ENCODE data around the gene UXS1.

Gene UXS1

DNA sequence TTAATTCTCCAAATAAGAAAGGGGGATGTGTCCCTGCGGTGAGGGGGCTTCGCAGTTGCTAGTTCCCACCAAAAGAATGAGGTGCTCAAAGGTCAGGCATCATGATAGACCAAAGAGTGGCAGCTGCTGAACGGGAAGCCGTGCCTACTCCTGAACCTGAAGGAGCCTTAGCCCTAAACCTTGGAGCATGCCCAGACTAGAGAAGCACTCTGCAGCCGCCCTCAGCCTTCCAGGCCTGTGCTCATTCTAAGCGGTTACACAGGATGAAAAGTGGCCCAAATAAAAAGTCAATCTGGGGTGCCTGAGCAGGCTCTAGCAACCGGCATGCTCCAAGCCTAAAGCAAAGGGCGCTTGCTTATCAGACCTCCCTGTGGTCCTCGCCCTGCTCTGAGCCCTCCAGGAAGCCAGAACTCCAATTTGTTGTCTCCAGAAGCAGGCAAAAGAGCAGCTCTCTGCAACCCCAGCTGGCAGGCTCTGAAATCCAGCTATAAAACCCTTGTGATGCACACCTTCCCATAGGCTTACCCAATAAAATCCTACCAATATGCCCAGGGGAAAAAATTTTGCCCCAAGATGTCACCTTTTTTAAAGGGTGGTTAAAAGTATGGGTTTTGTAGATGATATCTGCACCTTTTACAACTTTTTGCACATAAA lies 17.5 kb downstream of the UXS1 start:
- Mint-ChIP-seq H3K27ac (no peak overlapping the region), H3K36me3 (peaks cover 10% of the 10 kb centered on the region), H3K9me3 (no peaks in the 10 kb centered on the region), H3K4me1 (peaks cover 85% of the 10 kb centered on the region), H3K27me3 (no peaks in the 10 kb centered on the region), H3K4me3 (no peak overlapping the region)

- Mint-ChIP-seq H3K27ac (peak overlapping the region; percentile 35), H3K4me1 (peaks cover 84% of the 10 kb centered on the region), H3K27me3 (no peaks in the 10 kb centered on the region), H3K4me3 (no peak overlapping the region), H3K36me3 (peaks cover 10% of the 10 kb centered on the region), H3K9me3 (no peaks in the 10 kb centered on the region)
Observed at GRCh38 chr2:106175086-106175850, 18.8 kb downstream of the UXS1 start.

GRCh38 chr2:106174056-106174455 lies 20.0 kb downstream of the UXS1 start:
- H3K36me3 Mint-ChIP-seq, result peaks cover 7% of the 10 kb centered on the region
- no peaks in the 10 kb centered on the region for H3K27me3 Mint-ChIP-seq
- H3K9me3 Mint-ChIP-seq, result no peaks in the 10 kb centered on the region
- peaks cover 84% of the 10 kb centered on the region for H3K4me1 Mint-ChIP-seq
- H3K4me3 Mint-ChIP-seq, result no peak overlapping the region
- no peak overlapping the region for H3K27ac Mint-ChIP-seq

DNA sequence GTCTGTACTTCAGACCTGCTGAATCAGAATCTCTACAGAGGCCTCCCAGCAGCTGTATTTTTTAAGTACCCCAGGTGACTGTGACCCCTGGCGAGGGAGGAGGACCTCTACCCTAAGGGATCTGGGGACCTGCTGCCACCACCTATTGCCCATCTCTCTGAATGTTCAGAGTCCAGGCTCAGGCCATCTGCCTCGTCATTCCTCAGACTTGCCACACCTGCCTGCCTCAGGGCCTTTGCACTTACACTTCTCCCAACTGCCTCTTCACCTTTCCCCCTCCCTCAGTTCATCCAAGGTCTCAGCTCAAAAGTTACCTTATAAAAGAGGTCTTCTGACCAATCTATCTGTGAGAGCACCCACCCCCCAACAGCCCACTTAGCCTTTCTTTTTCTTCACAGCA lies 21.5 kb downstream of the UXS1 start:
- Mint-ChIP-seq H3K4me3 (no peak overlapping the region), H3K9me3 (no peaks in the 10 kb centered on the region), H3K27me3 (no peaks in the 10 kb centered on the region), H3K36me3 (peaks cover 3% of the 10 kb centered on the region), H3K4me1 (peaks cover 87% of the 10 kb centered on the region), H3K27ac (no peak overlapping the region)

DNA sequence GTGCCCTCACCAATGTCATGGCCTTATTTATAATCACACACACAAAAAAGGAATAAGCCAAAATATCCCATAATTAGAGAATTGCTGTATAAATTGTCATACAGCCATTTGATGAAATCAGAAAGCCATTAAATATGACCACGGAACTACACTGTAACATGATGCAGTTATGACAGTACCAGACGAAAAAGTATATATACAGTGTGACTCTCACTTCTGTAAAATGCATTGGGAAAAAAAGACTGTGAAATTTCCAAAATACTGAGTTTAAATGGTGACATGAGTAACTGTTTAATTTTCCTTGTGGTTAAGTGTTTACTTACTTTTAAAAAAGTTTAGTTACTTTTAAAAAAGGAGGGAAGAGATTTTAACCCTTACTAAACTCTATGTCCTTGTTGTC lies 25.4 kb downstream of the UXS1 start:
- H3K4me3 Mint-ChIP-seq, result no peak overlapping the region
- peak overlapping the region; percentile 85 for H3K27ac Mint-ChIP-seq
- H3K4me1 Mint-ChIP-seq, result peaks cover 93% of the 10 kb centered on the region
- H3K27me3 Mint-ChIP-seq, result no peaks in the 10 kb centered on the region
- H3K9me3 Mint-ChIP-seq, result no peaks in the 10 kb centered on the region
- H3K36me3 Mint-ChIP-seq, result peaks cover 6% of the 10 kb centered on the region

DNA sequence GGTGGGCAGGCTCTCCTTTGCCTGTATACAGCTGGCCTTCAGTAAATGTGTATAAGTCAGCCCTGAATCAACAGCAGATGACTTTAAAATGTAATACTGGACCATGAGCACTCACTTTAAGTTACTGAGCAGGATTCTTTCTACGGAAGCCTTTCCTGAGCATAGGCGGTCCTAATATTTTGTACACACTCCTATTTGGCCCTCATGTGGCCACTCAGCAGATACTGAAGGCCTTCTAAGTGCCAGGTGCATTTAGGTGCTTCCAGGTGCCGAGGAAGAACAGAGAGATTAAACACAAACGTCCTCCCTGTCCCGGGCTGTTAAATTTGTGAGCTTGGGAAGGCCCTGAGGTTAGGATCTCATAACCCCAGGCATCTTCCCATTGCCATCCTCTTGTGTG lies 27.0 kb downstream of the UXS1 start:
- peaks cover 96% of the 10 kb centered on the region for H3K4me1 Mint-ChIP-seq
- H3K36me3 Mint-ChIP-seq, result peaks cover 7% of the 10 kb centered on the region
- no peaks in the 10 kb centered on the region for H3K27me3 Mint-ChIP-seq
- H3K27ac Mint-ChIP-seq, result peak overlapping the region; percentile 85
- H3K9me3 Mint-ChIP-seq, result no peaks in the 10 kb centered on the region
- no peak overlapping the region for H3K4me3 Mint-ChIP-seq

DNA sequence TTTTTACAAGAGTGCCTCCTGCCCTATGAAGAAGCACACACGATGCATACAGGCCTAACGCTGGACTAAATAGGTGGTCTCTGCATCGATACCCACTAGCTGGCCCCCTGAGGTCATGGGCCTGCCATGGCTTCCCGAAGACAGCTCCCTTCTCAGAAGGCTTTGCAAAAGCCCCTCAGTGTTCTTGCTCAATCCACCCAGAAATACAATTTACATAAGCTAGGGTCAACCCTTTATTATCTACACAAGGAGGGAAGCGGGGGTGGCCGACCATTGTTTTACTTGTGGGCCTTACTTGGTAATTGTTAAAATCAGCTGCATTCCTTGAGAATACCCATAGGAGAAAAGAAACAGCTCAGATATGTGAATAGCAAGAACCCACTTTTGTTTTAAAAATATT lies 28.5 kb downstream of the UXS1 start:
- Mint-ChIP-seq H3K4me3 (no peak overlapping the region), H3K4me1 (peaks cover 99% of the 10 kb centered on the region), H3K27ac (peak overlapping the region; percentile 60), H3K36me3 (peaks cover 10% of the 10 kb centered on the region), H3K27me3 (no peaks in the 10 kb centered on the region), H3K9me3 (no peaks in the 10 kb centered on the region)

- H3K27me3 Mint-ChIP-seq, result no peaks in the 10 kb centered on the region
- H3K4me3 Mint-ChIP-seq, result peak overlapping the region; percentile 19
- H3K9me3 Mint-ChIP-seq, result no peaks in the 10 kb centered on the region
- H3K27ac Mint-ChIP-seq, result peak overlapping the region; percentile 60
- H3K4me1 Mint-ChIP-seq, result peaks cover 99% of the 10 kb centered on the region
- H3K36me3 Mint-ChIP-seq, result peaks cover 10% of the 10 kb centered on the region
Observed at GRCh38 chr2:106165029-106165428, 29.1 kb downstream of the UXS1 start.

GRCh38 chr2:106163948-106164545 lies 30.1 kb downstream of the UXS1 start:
- H3K27me3 Mint-ChIP-seq, result no peaks in the 10 kb centered on the region
- H3K4me3 Mint-ChIP-seq, result peak overlapping the region; percentile 19

DNA sequence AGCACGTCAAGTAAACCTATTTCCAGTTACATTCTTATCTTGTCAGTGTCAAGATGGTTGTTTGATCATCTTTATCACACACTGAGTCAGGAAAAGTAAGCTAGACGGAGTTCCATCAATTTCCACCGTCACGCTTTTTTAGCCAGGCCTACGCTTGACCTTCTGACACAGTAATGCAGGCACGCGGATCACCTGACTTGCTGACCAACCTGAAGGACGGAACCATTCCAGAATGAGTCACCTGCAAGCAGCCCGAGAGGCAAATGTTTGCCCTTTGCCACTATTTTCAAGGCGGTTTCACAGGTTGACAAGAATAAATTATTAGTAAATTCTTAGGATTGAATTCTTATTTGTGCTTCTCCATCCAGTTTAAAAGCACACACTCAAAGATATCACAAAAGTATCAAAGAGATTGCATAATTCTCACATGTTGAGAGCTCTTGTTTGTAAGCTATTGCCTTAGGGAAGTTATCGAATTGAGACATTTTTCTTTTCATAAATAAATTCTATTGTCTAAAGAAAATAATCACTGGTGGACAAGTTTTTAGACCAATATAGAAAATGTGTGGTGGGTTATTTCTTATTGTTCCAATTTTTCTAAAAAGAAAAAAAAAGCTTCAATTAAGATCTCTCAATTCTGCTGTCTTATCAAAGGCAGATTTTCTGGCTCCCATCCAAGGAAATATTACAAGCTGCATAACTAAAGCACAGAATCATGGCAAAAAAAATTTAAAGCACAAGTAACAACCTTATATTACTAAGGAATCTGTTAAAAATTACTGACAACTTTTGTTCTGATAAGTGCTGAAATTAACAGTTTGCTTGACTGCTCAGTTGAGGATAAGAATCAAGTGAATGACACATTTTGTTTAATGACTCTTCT lies 31.9 kb downstream of the UXS1 start:
- Mint-ChIP-seq H3K27me3 (no peaks in the 10 kb centered on the region), H3K27ac (peak overlapping the region; percentile 97), H3K36me3 (peaks cover 16% of the 10 kb centered on the region), H3K4me1 (peaks cover 98% of the 10 kb centered on the region), H3K4me3 (peak overlapping the region; percentile 90), H3K9me3 (no peaks in the 10 kb centered on the region)

More at GRCh38 chr2:106163948-106164545, 30.1 kb downstream of the UXS1 start:
- peaks cover 98% of the 10 kb centered on the region for H3K4me1 Mint-ChIP-seq
- peaks cover 10% of the 10 kb centered on the region for H3K36me3 Mint-ChIP-seq
- H3K27ac Mint-ChIP-seq, result peak overlapping the region; percentile 60
- no peaks in the 10 kb centered on the region for H3K9me3 Mint-ChIP-seq

- Mint-ChIP-seq H3K27ac (peak overlapping the region; percentile 97), H3K27me3 (no peaks in the 10 kb centered on the region), H3K9me3 (no peaks in the 10 kb centered on the region), H3K4me3 (peak overlapping the region; percentile 90), H3K36me3 (peaks cover 16% of the 10 kb centered on the region), H3K4me1 (peaks cover 98% of the 10 kb centered on the region)
Observed at GRCh38 chr2:106161341-106161740, 32.8 kb downstream of the UXS1 start.

DNA sequence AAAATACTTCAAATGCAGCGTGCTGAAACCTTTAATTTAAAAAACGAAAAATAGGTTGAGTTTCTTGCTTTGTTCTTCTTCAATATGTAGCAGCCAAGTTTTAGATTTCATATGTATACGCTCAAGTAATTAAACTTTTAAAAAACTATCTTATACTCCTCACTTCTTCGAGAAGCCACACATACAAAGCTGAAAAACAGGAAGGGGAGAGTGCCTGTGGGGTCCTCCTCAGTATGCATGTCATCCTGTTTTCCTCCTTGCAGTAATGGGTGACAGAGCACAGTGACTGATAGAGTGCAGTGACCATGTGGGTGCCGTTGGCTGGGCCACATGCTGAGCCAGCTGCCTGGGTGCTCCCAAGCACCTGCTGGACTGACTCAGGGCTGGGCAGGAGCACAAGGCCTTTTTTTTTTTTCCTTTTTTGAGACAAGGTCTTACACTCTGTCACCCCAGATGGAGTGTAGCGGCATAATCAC lies 33.3 kb downstream of the UXS1 start:
- Mint-ChIP-seq H3K36me3 (peaks cover 20% of the 10 kb centered on the region), H3K4me3 (peak overlapping the region; percentile 90), H3K27me3 (no peaks in the 10 kb centered on the region), H3K27ac (peak overlapping the region; percentile 97), H3K9me3 (no peaks in the 10 kb centered on the region), H3K4me1 (peaks cover 98% of the 10 kb centered on the region)

GRCh38 chr2:106159866-106160785 lies 34.0 kb downstream of the UXS1 start:
- Mint-ChIP-seq H3K27ac (peak overlapping the region; percentile 97), H3K36me3 (peaks cover 24% of the 10 kb centered on the region), H3K9me3 (no peaks in the 10 kb centered on the region)

GRCh38 chr2:106158871-106159270 lies 35.2 kb downstream of the UXS1 start:
- peaks cover 3% of the 10 kb centered on the region for H3K9me3 Mint-ChIP-seq
- peaks cover 33% of the 10 kb centered on the region for H3K36me3 Mint-ChIP-seq
- no peaks in the 10 kb centered on the region for H3K27me3 Mint-ChIP-seq
- H3K4me1 Mint-ChIP-seq, result peaks cover 95% of the 10 kb centered on the region
- H3K27ac Mint-ChIP-seq, result peak overlapping the region; percentile 97
- peak overlapping the region; percentile 90 for H3K4me3 Mint-ChIP-seq

More at GRCh38 chr2:106159866-106160785, 34.0 kb downstream of the UXS1 start:
- peak overlapping the region; percentile 90 for H3K4me3 Mint-ChIP-seq
- no peaks in the 10 kb centered on the region for H3K27me3 Mint-ChIP-seq
- H3K4me1 Mint-ChIP-seq, result peaks cover 98% of the 10 kb centered on the region
